SH-SY5Y (cell line): ENCODE results near the gene VIPR2.

Experiments used
- GATA2 ChIP-seq: IDR thresholded peaks from 2 replicates; pipeline ENCODE4 v1.6.1; 2011; ENCODE audit warnings: mild to moderate bottlenecking, low read depth, low read length
- GATA3 ChIP-seq: IDR thresholded peaks from 2 replicates; pipeline ENCODE4 v1.6.1; 2011; ENCODE audit warnings: low read depth, mild to moderate bottlenecking, low read length, moderate library complexity

- TF ChIP-seq GATA2 = no peak
- TF ChIP-seq GATA3 = no peak
Observed at GRCh38 chr7:159040912-159041711, 103.6 kb downstream of the VIPR2 start.
